ENCODE measurements around the gene LMF1.

The LMF1 gene

GRCh38 chr16:882256-882655, 88.5 kb downstream of the LMF1 start:
- no peaks in the 10 kb centered on the region for H3K36me3 ChIP-seq
- H3K9me3 ChIP-seq (ENCODE audit: severe bottlenecking): peaks cover 11% of the 10 kb centered on the region
- H3K27ac ChIP-seq: no peak overlapping the region
- no peak for TF ChIP-seq CTCF (IDR thresholded peaks at IDR 0.05; ENCODE audit: low read depth, low read length)
- DNase-seq: no peak
- no peaks in the 10 kb centered on the region for H3K27me3 ChIP-seq (ENCODE audit: insufficient read depth, low read depth, severe bottlenecking)
- no peak overlapping the region for H3K4me3 ChIP-seq (ENCODE audit: low read depth, low read length)

GRCh38 chr16:881219-882097, 89.3 kb downstream of the LMF1 start:
- TF ChIP-seq CTCF (IDR thresholded peaks at IDR 0.05; ENCODE audit: low read depth, low read length): no peak
- H3K9me3 ChIP-seq (ENCODE audit: severe bottlenecking): peaks cover 11% of the 10 kb centered on the region
- no peak overlapping the region for H3K27ac ChIP-seq
- no peak overlapping the region for H3K4me3 ChIP-seq (ENCODE audit: low read depth, low read length)
- no peaks in the 10 kb centered on the region for H3K27me3 ChIP-seq (ENCODE audit: insufficient read depth, low read depth, severe bottlenecking)
- no peak for DNase-seq
- H3K36me3 ChIP-seq: no peaks in the 10 kb centered on the region

GRCh38 chr16:880471-881171, 90.2 kb downstream of the LMF1 start:
- Histone ChIP-seq H3K9me3 (ENCODE audit: severe bottlenecking) (peaks cover 11% of the 10 kb centered on the region), H3K36me3 (no peaks in the 10 kb centered on the region), H3K4me3 (ENCODE audit: low read depth, low read length) (no peak overlapping the region), H3K27me3 (ENCODE audit: insufficient read depth, low read depth, severe bottlenecking) (no peaks in the 10 kb centered on the region), H3K27ac (no peak overlapping the region)
- TF ChIP-seq CTCF (IDR thresholded peaks at IDR 0.05; ENCODE audit: low read depth, low read length): no peak
- no peak for DNase-seq

- H3K27ac ChIP-seq: no peak overlapping the region
- no peaks in the 10 kb centered on the region for H3K36me3 ChIP-seq
- DNase-seq: no peak
- no peak overlapping the region for H3K4me3 ChIP-seq (ENCODE audit: low read depth, low read length)
- no peak for TF ChIP-seq CTCF (IDR thresholded peaks at IDR 0.05; ENCODE audit: low read depth, low read length)
- H3K27me3 ChIP-seq (ENCODE audit: insufficient read depth, low read depth, severe bottlenecking): no peaks in the 10 kb centered on the region
- H3K9me3 ChIP-seq (ENCODE audit: severe bottlenecking): peaks cover 11% of the 10 kb centered on the region
These were observed 90.8 kb downstream of the LMF1 start for GRCh38 chr16:879986-880385.

- Histone ChIP-seq H3K27ac (no peak overlapping the region), H3K36me3 (no peaks in the 10 kb centered on the region), H3K27me3 (ENCODE audit: insufficient read depth, low read depth, severe bottlenecking) (no peaks in the 10 kb centered on the region), H3K9me3 (ENCODE audit: severe bottlenecking) (peaks cover 11% of the 10 kb centered on the region), H3K4me3 (ENCODE audit: low read depth, low read length) (no peak overlapping the region)
- TF ChIP-seq CTCF (IDR thresholded peaks at IDR 0.05; ENCODE audit: low read depth, low read length): no peak
- no peak for DNase-seq
These were observed 91.3 kb downstream of the LMF1 start for GRCh38 chr16:879461-879861.
